Hair follicle dermal papilla cell (primary cell): Measurements from ENCODE around the gene LRRC70. TPM values are rescaled to one million over a fixed set of nuclear protein-coding genes. Genes with fewer than 3 reads are reported as not detected.

Experiments
- total RNA-seq: library from RNA; depleted of rRNA; stranded (reverse); fragments of >200 nt; gene quantifications from 2 replicates; pipeline ENCODE4 v1.2.3, GENCODE V29; 2012

The LRRC70 gene
- total RNA-seq = 1.2 and 1.5 TPM in 2 replicates

GRCh38 chr5:62578540-62578939 is at the start of gene LRRC70:
Gene LRRC70, plus strand, starts transcription at chr5:62578819. Its CDS starts 620 bp downstream, at chr5:62579439.

Other genes starting within 250 kb of the LRRC70 start
- gene DIMT1, start 174.9 kb upstream of the LRRC70 start, total RNA-seq = 30.2 and 34.9 TPM in 2 replicates
- gene IPO11, start 166.1 kb upstream of the LRRC70 start, total RNA-seq = 18.3 and 23.2 TPM in 2 replicates